NCI-H446 (cell line): ENCODE results near the gene SHISA6.
"Not testable (repeated sequence)": the region's sequence is repeated elsewhere in the genome, so short reads cannot be mapped to it uniquely, and the experiment has no call there.

ENCODE experiments used
- DNase-seq, 2 experiments: peaks; one replicate each; lab custom pipeline; 2025; lab: John Stamatoyannopoulos, UW

The SHISA6 gene

GRCh38 chr17:11303773-11304394, 62.9 kb downstream of the SHISA6 start:
- no peak for DNase-seq

GRCh38 chr17:11304568-11304967, 63.6 kb downstream of the SHISA6 start:
- DNase-seq = no peak

DNA sequence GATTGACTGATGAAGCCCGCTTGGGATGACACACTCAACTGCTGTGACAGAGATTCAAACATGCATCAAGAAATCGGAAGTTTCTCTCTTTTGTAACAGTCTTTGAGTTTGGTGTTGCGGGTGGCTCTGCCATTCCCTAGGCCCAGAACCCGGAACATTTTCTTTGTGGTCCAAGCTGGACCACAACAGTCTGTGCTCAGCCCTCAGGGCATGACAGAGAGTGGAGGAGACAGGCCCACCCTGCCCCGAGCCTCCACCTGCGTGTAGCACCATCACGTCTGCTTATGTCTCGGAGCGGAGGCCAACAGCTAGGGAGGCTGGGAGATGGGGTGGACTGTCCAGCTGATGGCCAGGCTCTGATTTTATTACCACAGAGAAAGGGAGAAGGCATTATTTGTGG, 64.5 kb downstream of the SHISA6 start:
- DNase-seq = no peak

DNA sequence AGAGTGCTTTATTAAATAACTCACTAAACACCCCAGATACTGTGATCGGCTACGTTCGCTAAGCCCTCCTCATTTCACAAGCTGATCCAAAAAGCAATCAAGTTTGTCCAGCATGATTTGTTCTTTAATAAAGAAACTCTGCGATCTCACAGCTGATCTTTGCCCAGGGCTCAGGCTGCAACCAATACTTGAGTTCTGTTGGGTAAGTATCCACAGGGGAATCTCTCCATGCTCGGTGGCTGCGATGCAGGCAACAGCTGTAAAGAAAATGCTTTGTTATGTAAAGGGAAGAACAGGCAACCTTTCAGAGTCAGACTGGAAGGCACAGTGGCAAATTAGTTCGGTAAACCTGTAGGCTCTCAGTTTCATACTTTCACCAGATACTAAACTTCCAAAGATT, 67.5 kb downstream of the SHISA6 start:
- no peak for DNase-seq

GRCh38 chr17:11309033-11309432, 68.0 kb downstream of the SHISA6 start:
- no peak for DNase-seq

GRCh38 chr17:11309850-11310249, 68.8 kb downstream of the SHISA6 start:
- no peak for DNase-seq

GRCh38 chr17:11316451-11316850, 75.4 kb downstream of the SHISA6 start:
- not testable (repeated sequence) for DNase-seq

DNA sequence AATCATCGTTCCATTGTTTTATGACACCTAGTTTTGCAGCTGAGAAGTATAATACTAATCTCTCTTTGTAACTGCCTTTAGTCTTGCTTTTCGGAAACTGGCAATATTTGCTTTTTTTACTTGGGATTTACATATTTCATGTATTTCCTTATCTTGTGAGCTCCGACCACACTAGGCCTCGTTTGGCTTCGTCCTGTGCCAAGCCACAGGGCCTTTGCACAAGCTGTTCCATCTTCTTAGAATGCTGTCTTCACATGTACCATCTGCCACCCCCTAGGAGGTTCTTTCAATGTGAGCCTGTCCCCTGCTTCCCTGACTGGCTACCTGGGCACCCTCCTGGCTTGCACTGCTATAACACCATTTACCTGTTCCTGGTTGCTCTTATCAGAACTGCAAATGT, 77.2 kb downstream of the SHISA6 start:
- no peak for DNase-seq

DNA sequence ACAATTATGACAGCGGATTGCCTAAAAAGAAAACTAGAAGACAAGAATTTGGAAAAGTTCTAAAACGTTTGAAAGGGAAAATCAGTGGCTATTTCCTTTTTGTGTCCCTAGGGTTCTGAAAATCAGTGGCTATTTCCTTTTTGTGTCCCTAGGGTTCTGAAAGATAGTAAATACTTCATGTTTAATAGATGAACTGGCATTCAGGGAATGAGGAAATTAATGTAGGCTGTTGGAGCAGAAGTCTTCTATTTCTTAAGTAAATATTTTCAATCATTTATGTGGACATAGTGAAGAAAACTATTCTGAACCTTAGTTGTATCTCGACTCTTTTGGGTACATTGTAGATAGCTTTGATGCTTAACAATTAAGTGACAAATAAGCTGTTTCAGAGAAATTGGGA, 78.9 kb downstream of the SHISA6 start:
- DNase-seq = no peak

DNA sequence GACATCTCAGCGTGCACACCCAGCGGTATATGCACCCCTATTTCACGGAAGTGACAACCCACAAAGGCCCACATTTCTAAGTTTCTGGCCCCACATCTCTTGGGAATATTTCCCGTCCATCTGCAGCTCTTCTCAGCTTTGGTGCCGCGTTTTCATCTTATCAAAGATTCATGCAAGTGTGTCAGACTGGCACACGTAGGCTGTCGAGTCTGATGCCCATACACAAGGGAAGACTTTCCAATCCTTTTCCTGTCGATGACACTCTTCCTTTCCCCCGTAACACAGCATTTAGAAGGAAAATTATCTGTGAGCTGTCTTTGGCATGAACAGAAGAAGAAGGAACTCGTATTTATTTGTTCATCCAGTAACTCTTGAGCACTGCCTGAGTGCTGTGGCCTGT, 83.0 kb downstream of the SHISA6 start:
- DNase-seq = no peak

DNA sequence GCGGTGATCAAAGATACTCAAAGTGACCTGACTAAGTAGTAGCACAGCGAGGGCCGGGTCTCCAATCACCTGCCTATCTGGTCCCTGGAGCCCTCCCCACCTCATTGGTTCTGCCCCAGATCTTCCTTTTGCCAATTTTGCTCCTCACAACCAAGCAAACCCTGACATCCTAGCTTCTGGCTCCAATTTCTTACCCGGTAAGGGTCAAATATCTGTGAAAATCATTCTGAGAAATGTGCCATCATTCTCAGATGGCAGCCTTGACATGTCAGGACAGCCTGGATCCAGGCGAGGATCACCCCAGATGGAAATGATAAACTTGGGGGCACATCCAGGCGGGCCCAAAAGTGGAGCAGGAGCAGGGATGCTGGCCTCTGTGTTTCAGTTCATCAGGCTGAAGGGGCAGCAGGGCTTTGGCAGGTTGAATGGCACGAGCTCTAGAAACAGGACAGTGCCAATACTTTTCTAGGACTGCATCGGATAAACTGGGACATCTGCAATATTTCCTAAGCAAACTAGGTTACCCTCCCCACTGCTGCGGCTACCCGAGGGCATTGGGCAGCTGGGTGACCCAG, 83.9 kb downstream of the SHISA6 start:
- no peak for DNase-seq

DNA sequence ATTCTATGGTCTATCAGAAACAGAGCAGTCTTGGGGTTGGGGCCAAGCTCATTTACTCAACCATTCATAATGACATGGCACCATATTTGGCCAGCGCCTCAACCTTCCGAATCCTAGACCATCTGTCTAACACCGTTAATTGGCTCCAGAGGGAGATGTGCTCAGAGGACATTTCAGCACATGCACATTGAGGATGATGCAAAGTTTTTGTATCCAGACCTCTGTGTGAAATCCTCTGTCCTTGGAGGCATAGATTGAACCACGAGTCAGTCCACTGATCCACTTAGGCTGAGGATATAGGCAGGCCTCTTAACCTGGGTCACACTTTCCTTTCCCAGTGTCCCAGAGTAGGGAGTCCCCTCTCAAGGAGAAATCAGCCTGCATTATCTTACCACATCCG, 85.5 kb downstream of the SHISA6 start:
- no peak for DNase-seq

GRCh38 chr17:11328770-11329169, 87.8 kb downstream of the SHISA6 start:
- no peak for DNase-seq

GRCh38 chr17:11330006-11330405, 89.0 kb downstream of the SHISA6 start:
- no peak for DNase-seq

- no peak for DNase-seq
Measured at GRCh38 chr17:11330826-11331225, 89.8 kb downstream of the SHISA6 start.

DNA sequence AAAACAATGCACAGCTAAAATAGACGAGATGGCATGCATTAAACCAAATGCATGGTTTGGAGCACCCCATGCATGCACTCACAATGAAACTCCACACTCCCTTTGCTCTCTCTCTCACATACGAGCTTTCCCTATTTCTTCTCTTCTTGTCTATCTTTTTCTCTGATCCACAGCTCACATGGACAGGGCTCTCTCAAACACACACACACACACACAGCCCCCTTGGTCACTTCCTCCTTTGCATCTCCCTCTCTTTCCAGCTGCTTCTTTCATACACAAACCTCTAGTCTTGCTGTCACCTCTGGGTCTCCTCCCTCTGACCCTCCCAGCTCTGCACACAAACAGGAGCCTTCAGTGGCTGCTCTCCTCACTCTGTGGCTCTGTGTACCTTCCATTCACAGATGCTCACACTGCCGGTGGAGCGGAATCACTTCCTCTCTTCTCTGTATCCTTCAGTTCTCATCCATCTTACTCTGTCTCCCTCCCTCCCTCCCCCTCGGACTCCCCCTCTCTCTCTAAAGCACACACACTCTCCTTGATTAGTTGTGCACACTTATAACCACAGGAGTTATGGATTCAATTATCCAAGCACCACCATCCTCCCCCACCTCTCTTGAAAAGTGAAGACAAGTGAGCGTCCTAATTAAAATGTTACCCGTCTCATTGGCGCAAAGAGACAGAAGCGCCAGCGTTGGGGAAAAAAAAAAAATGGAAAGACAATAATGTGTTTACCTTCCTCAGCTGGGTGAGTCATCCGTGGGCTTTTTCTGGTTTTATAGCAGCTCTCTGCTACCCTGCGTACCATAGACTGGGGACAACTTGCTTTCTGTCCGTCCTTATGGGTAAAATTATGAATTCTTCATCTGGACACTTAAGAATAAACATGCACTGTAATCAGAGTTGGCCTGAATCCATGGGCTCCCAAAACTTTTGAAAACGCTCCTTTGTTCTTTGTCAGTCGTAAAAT, 90.8 kb downstream of the SHISA6 start:
- no peak for DNase-seq

- no peak for DNase-seq
Measured at GRCh38 chr17:11332706-11333105, 91.7 kb downstream of the SHISA6 start.

GRCh38 chr17:11334493-11334892, 93.5 kb downstream of the SHISA6 start:
- no peak for DNase-seq

GRCh38 chr17:11336290-11336689, 95.3 kb downstream of the SHISA6 start:
- DNase-seq = no peak

DNA sequence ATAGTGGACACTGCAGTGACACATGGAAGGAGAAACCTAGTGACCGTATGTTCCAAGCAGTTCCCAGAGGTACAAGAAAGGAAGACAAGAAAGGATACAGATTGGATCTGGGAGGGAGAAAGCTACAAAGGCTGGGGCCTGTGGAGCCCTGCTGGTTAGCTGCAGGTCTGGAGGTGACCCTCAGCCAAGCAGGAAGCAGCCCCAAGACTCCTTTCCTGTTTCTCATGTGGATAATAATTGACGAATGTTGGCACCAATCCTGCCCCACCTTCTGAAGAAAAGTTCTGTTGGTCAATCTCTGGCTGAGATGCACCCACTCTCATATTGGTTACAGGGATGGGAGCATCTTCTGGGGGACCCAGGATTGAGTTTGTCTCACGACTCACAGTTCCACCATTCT, 99.8 kb downstream of the SHISA6 start:
- DNase-seq = no peak

DNA sequence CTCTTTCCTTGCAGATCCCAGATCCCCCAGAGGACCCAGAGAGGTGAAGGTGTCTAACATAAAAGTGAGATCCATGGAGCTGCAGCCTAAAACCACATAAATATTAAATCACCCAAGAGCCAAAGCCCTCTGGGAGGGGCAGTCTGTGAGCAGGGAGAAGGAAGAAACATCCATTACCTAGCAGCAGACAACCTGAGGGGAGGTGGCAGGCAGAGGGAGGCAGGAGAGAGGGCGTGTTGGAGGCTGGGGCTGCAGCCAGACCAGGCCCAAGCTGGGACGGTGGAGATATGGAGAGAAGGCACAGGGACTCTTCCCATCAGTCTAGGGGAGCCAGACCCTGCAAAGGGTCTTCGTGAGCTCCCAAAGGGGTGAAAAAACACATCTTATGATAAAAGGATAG, 101.1 kb downstream of the SHISA6 start:
- no peak for DNase-seq

- DNase-seq = no peak
Measured at GRCh38 chr17:11349106-11349505, 108.1 kb downstream of the SHISA6 start.

DNA sequence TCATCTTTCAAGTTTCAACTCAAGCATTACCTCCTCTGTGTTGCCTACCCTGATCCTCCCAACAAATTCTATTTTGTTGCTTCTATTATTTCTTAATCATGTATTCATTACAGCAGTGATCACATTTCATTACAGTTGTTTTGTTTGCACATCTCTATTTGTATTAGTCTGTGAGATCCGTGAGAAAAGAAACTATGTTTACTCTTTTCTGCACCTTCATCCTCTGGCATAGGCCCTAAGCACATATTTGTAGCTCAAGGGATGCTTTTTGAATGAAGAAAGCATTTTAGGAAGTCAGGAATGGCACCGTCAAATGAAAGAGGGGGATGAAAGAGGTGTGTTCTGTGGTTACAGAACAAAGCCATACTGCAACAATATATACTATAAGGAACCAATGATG, 110.5 kb downstream of the SHISA6 start:
- no peak for DNase-seq
